Smooth muscle cell (in vitro differentiated cells): ENCODE results near the gene SOWAHB. TPM values are rescaled to one million over a fixed set of nuclear protein-coding genes. Genes with fewer than 3 reads are reported as not detected.
A peak's percentile ranks its signal among the peaks of the same experiment; 100 is the strongest.

Source experiments
- DNase-seq: peaks from one replicate; lab custom pipeline; 2025; ENCODE audit not compliant: unreplicated experiment; lab: John Stamatoyannopoulos, UW
- H2AFZ ChIP-seq: fragments of 200-600 bp; sonication (generic); 2 replicates; pipeline ENCODE4 v1.6.0; 2016; ENCODE audit warnings: antibody characterized with exemption, low read depth, mild to moderate bottlenecking
- H3F3A ChIP-seq: fragments of 200-600 bp; sonication (generic); 2 replicates; pipeline ENCODE4 v1.6.0; 2017; ENCODE audit warnings: antibody characterized with exemption, low read depth
- H3K27ac ChIP-seq: fragments of 200-600 bp; sonication (generic); 2 replicates; pipeline ENCODE4 v1.5.1; 2016; ENCODE audit warnings: low read depth, mild to moderate bottlenecking
- H3K27me3 ChIP-seq: fragments of 200-600 bp; sonication (generic); 2 replicates; pipeline ENCODE4 v1.6.1; 2016; ENCODE audit warnings: low read depth, mild to moderate bottlenecking
- H3K36me3 ChIP-seq: fragments of 200-600 bp; sonication (generic); 2 replicates; pipeline ENCODE4 v1.5.1; 2016; ENCODE audit warnings: low read depth
- H3K4me1 ChIP-seq: fragments of 200-600 bp; sonication (generic); 2 replicates; pipeline ENCODE4 v1.5.1; 2016; ENCODE audit warnings: low read depth
- H3K4me2 ChIP-seq: fragments of 200-600 bp; sonication (generic); 2 replicates; pipeline ENCODE4 v1.6.0; 2016; ENCODE audit warnings: mild to moderate bottlenecking
- H3K4me3 ChIP-seq: fragments of 200-600 bp; sonication (generic); 2 replicates; pipeline ENCODE4 v1.5.1; 2016; ENCODE audit warnings: mild to moderate bottlenecking
- H3K79me2 ChIP-seq: fragments of 200-600 bp; sonication (generic); 2 replicates; pipeline ENCODE4 v1.6.0; 2016; ENCODE audit warnings: low read depth, mild to moderate bottlenecking
- H3K9ac ChIP-seq: fragments of 200-600 bp; sonication (generic); 2 replicates; pipeline ENCODE4 v1.6.0; 2016; ENCODE audit warnings: low read depth
- H3K9me3 ChIP-seq: fragments of 200-600 bp; sonication (generic); replicated peaks from 2 replicates; pipeline ENCODE4 v1.5.1; 2016; ENCODE audit warnings: low read depth
- H4K20me1 ChIP-seq: fragments of 200-600 bp; sonication (generic); 2 replicates; pipeline ENCODE4 v1.6.0; 2016; ENCODE audit warnings: low read depth
- WGBS: methylation state at CpG from one replicate; pipeline ENCODE4 v1.1.7; 2016; ENCODE audit warnings: low lambda C conversion rate; 5-methylcytosine and 5-hydroxymethylcytosine counted together
- polyA plus RNA-seq: library from polyadenylated mRNA; unstranded; fragments of >200 nt; fragmentation: Nextera tagmentation; extraction: Ambion mirVana; gene quantifications from 2 replicates; pipeline ENCODE4 v1.2.1, GENCODE V29; 2016
- total RNA-seq: library from RNA; depleted of rRNA; stranded (reverse); fragments of >200 nt; gene quantifications from 2 replicates; pipeline ENCODE4 v1.2.3, GENCODE V29; 2014
- TF ChIP-seq, protein P1 (sequence below): fragments of 200-600 bp; sonication (generic); IDR thresholded peaks from 2 replicates; pipeline ENCODE4 v1.5.1; 2017; ENCODE audit warnings: borderline replicate concordance, mild to moderate bottlenecking, antibody characterized with exemption; ENCODE audit not compliant: insufficient read depth, poor library complexity, severe bottlenecking

SOWAHB gene
- total and polyA plus RNA-seq, 2 experiments from 2014 or later = 0.81 to 4.6 TPM

DNA sequence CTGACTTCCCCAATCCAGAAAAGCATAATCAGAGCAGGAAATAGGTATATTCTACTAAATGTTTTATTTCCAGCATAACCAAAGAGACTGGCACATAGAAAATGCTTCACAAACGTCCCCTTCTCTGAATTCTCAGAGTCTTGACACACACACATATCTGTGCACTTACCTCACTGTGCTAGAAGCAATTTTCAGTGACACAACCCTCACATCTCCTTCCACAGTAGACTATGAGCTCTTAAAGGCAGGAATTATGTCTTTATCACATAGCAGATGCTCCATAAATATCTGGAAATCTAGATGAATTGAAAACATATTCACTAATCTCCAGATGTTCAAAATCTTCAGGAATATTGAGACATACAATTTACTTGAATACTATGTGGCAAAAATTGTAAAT is 5.9 kb downstream of the SOWAHB start:
- H4K20me1 ChIP-seq = no peaks in the 10 kb centered on the region
- H3K27me3 ChIP-seq = peaks cover 21% of the 10 kb centered on the region
- H3F3A ChIP-seq = peaks cover 5% of the 10 kb centered on the region
- H3K4me2 ChIP-seq = peak overlapping the region; percentile 42
- DNase-seq = no peak
- TF ChIP-seq, protein P1, sequence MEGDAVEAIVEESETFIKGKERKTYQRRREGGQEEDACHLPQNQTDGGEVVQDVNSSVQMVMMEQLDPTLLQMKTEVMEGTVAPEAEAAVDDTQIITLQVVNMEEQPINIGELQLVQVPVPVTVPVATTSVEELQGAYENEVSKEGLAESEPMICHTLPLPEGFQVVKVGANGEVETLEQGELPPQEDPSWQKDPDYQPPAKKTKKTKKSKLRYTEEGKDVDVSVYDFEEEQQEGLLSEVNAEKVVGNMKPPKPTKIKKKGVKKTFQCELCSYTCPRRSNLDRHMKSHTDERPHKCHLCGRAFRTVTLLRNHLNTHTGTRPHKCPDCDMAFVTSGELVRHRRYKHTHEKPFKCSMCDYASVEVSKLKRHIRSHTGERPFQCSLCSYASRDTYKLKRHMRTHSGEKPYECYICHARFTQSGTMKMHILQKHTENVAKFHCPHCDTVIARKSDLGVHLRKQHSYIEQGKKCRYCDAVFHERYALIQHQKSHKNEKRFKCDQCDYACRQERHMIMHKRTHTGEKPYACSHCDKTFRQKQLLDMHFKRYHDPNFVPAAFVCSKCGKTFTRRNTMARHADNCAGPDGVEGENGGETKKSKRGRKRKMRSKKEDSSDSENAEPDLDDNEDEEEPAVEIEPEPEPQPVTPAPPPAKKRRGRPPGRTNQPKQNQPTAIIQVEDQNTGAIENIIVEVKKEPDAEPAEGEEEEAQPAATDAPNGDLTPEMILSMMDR = no peak
- 10% methylated on average over 1 of the region's 1 CpG for WGBS
- no peaks in the 10 kb centered on the region for H3K79me2 ChIP-seq
- peak overlapping the region; percentile 66 for H3K9ac ChIP-seq
- H3K36me3 ChIP-seq = no peaks in the 10 kb centered on the region
- H2AFZ ChIP-seq = no peak overlapping the region
- H3K27ac ChIP-seq = peak overlapping the region; percentile 88
- H3K4me3 ChIP-seq = no peak overlapping the region
- no peaks in the 10 kb centered on the region for H3K9me3 ChIP-seq
- H3K4me1 ChIP-seq = peaks cover 4% of the 10 kb centered on the region

DNA sequence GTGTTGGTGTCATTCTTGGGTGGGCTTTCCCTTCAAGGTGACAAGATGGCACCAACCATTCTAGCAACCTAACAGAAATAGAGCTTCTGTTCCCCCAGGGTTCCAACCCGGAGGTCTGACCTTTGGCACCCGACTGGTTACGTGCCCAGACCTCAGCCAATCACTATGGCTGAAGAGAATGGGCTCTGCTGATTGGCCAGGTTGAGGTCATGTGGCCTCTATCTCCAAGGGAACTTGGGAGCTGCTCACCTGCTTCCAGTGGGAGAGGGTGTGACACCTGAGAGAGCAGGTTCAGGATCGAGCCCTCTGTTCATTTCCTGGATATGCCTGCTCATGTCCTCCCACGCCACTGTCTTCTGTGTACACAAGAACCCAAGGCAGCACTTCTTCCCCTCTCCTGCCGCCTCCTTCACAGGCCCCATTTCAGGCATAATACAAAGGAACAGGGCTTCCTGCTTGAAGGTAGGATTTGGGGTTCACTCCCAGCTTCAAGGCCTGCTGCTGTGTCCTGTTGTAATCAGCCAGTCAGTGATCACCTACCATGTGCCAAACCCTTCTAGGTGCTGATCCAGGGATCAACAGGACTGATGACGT is 11.0 kb downstream of the SOWAHB start:
- no peak for DNase-seq
- Histone ChIP-seq H3K4me2 (no peak overlapping the region), H2AFZ (no peak overlapping the region), H3K4me3 (no peak overlapping the region), H3K4me1 (peaks cover under 1% of the 10 kb centered on the region), H3K36me3 (no peaks in the 10 kb centered on the region), H3K9me3 (no peaks in the 10 kb centered on the region), H3K27me3 (no peaks in the 10 kb centered on the region), H4K20me1 (no peaks in the 10 kb centered on the region), H3K27ac (no peak overlapping the region), H3K9ac (no peak overlapping the region), H3K79me2 (no peaks in the 10 kb centered on the region), H3F3A (peaks cover 10% of the 10 kb centered on the region)
- TF ChIP-seq, protein P1 = no peak
- 97% methylated on average over 7 of the region's 7 CpGs for WGBS

DNA sequence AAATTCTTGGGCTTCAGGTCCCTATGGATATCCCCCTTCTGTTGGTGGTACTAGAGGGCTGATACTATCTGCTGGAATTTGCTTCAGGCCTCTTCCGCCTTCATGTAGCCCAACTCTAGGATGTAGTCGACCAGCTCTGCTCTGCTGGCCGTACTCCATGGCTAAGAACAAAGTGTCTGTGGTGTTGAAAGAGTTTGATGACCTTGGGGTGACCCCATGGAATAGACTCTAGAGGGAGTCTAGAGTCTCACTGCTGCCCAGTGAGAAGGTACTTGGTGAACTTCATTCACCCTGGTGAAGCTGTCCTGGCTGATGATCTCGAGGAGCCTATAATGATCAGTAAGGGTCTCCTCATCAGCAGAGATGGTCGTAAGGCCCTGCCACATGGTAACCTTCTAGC is 11.7 kb downstream of the SOWAHB start:
- peaks cover 7% of the 10 kb centered on the region for H3F3A ChIP-seq
- H3K79me2 ChIP-seq = no peaks in the 10 kb centered on the region
- H3K36me3 ChIP-seq = no peaks in the 10 kb centered on the region
- no peak for DNase-seq
- no peaks in the 10 kb centered on the region for H4K20me1 ChIP-seq
- H3K9me3 ChIP-seq = no peaks in the 10 kb centered on the region
- TF ChIP-seq, protein P1 = no peak
- H3K4me3 ChIP-seq = no peak overlapping the region
- H3K27me3 ChIP-seq = no peaks in the 10 kb centered on the region
- no peak overlapping the region for H3K4me2 ChIP-seq
- no peaks in the 10 kb centered on the region for H3K4me1 ChIP-seq
- WGBS = 95% methylated on average over 5 of the region's 5 CpGs
- H3K27ac ChIP-seq = no peak overlapping the region
- no peak overlapping the region for H2AFZ ChIP-seq
- no peak overlapping the region for H3K9ac ChIP-seq

DNA sequence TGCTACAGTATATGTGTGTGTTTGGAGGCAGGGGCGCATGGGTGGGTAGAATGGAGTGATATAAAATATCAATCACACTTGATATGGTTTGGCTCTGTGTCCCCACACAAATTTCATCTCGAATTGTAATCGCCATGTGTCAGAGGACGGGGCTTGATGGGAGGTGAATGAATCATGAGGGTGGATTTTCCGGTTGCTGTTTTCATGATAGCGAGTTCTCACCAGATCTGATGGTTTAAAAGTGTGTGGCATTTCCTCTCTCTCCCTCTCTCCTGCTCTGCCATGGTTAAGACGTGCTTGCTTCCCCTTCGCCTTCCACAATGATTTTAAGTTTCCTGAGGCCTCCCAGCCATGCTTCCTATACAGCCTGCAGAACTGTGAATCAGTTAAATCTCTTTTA is 14.8 kb downstream of the SOWAHB start:
- H3K9ac ChIP-seq = no peak overlapping the region
- H3F3A ChIP-seq = peaks cover 7% of the 10 kb centered on the region
- H3K4me1 ChIP-seq = peaks cover 8% of the 10 kb centered on the region
- TF ChIP-seq, protein P1 = no peak
- no peaks in the 10 kb centered on the region for H4K20me1 ChIP-seq
- peak overlapping the region; percentile 51 for H3K4me2 ChIP-seq
- peak overlapping the region; percentile 41 for H2AFZ ChIP-seq
- DNase-seq = no peak
- no peaks in the 10 kb centered on the region for H3K79me2 ChIP-seq
- H3K36me3 ChIP-seq = no peaks in the 10 kb centered on the region
- no peak overlapping the region for H3K4me3 ChIP-seq
- H3K27ac ChIP-seq = peak overlapping the region; percentile 48
- no peaks in the 10 kb centered on the region for H3K9me3 ChIP-seq
- 41% methylated on average over 8 of the region's 8 CpGs for WGBS
- no peaks in the 10 kb centered on the region for H3K27me3 ChIP-seq
